BLaER1 treated with 17β-estradiol and CSF1 and Interleukin-3, amounts not matched to agents 10 nM and 100 nM (cell line): ENCODE data around the gene CATSPER4.
A peak's percentile ranks its signal among the peaks of the same experiment; 100 is the strongest.

ENCODE experiments used
- H3K27ac ChIP-seq, 11 experiments: shearing (Covaris generic); formaldehyde crosslinking; 2 replicates each; pipeline ENCODE4 v1.8.1; 2022
- H3K27me3 ChIP-seq, 11 experiments: shearing (Covaris generic); formaldehyde crosslinking; 2 replicates each; pipeline ENCODE4 v1.8.1; 2022
- H3K36me3 ChIP-seq, 11 experiments: shearing (Covaris generic); formaldehyde crosslinking; 2 replicates each; pipeline ENCODE4 v1.8.1; 2022
- H3K4me1 ChIP-seq, 10 experiments: shearing (Covaris generic); formaldehyde crosslinking; 2 replicates each; pipeline ENCODE4 v1.8.1; 2022
- H3K4me2 ChIP-seq, 11 experiments: shearing (Covaris generic); formaldehyde crosslinking; 2 replicates each; pipeline ENCODE4 v1.8.1; 2022
- H3K4me3 ChIP-seq, 10 experiments: shearing (Covaris generic); formaldehyde crosslinking; 2 replicates each; pipeline ENCODE4 v1.8.1; 2022
- H3K9ac ChIP-seq, 11 experiments: shearing (Covaris generic); formaldehyde crosslinking; 2 replicates each; pipeline ENCODE4 v1.8.1; 2022
- H3K9me3 ChIP-seq, 11 experiments: shearing (Covaris generic); formaldehyde crosslinking; replicated peaks in 1 of 11; 2 replicates each; pipeline ENCODE4 v1.8.1; 2022
- H4K20me1 ChIP-seq, 11 experiments: shearing (Covaris generic); formaldehyde crosslinking; 2 replicates each; pipeline ENCODE4 v1.8.1; 2022
- Cebpa-rat ChIP-seq, 11 experiments: shearing (Covaris generic); IDR thresholded peaks; 2 replicates each; pipeline ENCODE4 v1.8.1; 2022

CATSPER4 gene

GRCh38 chr1:26156285-26157038, 33.9 kb upstream of the CATSPER4 start:
- H3K4me3 ChIP-seq = peak overlapping the region in 8 of 10 experiments; percentile 39 to 62 (median 52); a peak in 16 of 20 replicates
- no peaks in the 10 kb centered on the region for H3K9me3 ChIP-seq
- peak overlapping the region in 8 of 11 experiments; percentile 40 to 67 (median 55); a peak in 17 of 22 replicates for H3K27ac ChIP-seq
- H3K9ac ChIP-seq = peak overlapping the region in 10 of 11 experiments; percentile 7 to 70 (median 50); a peak in 16 of 22 replicates
- TF ChIP-seq Cebpa-rat (IDR thresholded peaks at IDR 0.05) = no peak
- H3K4me1 ChIP-seq = peaks cover 59 to 89% (median 78%) of the 10 kb centered on the region in 10 experiments
- H4K20me1 ChIP-seq = no peaks in the 10 kb centered on the region
- H3K27me3 ChIP-seq = peaks cover 0 to 34% (median 0%) of the 10 kb centered on the region in 11 experiments; a peak in 4 of 22 replicates
- H3K4me2 ChIP-seq = peak overlapping the region; percentile 69 to 100 (median 94)
- no peaks in the 10 kb centered on the region for H3K36me3 ChIP-seq

DNA sequence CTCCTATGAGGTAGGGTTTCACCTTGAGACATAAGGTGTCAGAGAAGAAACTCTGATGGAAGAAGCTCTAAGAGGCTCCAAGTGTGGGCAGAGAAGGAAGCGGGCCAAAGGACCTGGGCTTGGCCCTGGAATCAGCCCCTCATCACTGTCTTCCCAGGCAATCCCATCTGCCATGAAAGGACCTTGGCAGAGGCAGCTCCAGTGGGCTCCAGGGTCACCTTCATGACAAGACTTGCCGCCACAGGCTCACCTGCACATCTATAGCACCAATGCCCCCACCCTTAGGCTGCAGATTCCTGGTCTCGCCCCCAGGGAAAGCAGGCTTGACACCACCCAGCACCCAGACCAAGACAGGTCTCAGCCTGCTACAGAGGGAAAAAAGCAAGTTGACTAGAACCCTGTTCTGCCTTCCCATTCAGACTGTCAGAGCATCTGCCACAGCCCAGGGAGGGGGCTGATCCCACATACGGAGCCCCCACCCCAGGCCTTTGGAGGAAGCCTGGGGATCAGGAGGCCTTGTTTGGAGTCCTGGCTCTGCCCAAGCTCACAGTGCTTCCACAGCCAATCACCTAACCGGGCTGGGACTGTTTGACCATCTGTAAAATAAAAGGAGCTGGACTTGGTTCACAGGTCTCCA, 32.0 kb upstream of the CATSPER4 start:
- Histone ChIP-seq H3K27ac (peak overlapping the region in 9 of 11 experiments; percentile 43 to 77 (median 64); a peak in 17 of 22 replicates), H3K9me3 (no peaks in the 10 kb centered on the region), H3K27me3 (peaks cover 0 to 48% (median 7%) of the 10 kb centered on the region in 11 experiments; a peak in 9 of 22 replicates), H3K9ac (peak overlapping the region in 10 of 11 experiments; percentile 5 to 84 (median 74); a peak in 19 of 22 replicates), H3K4me2 (peak overlapping the region; percentile 68 to 100 (median 97)), H3K36me3 (no peaks in the 10 kb centered on the region), H3K4me1 (peaks cover 59 to 97% (median 90%) of the 10 kb centered on the region in 10 experiments), H3K4me3 (peak overlapping the region in 8 of 10 experiments; percentile 52 to 69 (median 60); a peak in 16 of 20 replicates), H4K20me1 (no peaks in the 10 kb centered on the region)
- no peak for TF ChIP-seq Cebpa-rat (IDR thresholded peaks at IDR 0.05)

GRCh38 chr1:26158908-26159742, 31.3 kb upstream of the CATSPER4 start, which contains the start of gene FAM110D:
FAM110D (plus strand) TSS chr1:26159079; CDS start chr1:26161292, 2,213 bp downstream.
- H3K4me1 ChIP-seq = peaks cover 64 to 97% (median 92%) of the 10 kb centered on the region in 10 experiments
- H3K9ac ChIP-seq = peak within 1 kb of the TSS; percentile 5 to 84 (median 73); a peak in 20 of 22 replicates
- no peaks in the 10 kb centered on the region for H3K36me3 ChIP-seq
- H3K9me3 ChIP-seq = no peaks in the 10 kb centered on the region
- peak within 1 kb of the TSS in 9 of 11 experiments; percentile 43 to 77 (median 64); a peak in 17 of 22 replicates for H3K27ac ChIP-seq
- TF ChIP-seq Cebpa-rat (IDR thresholded peaks at IDR 0.05) = no peak
- H3K4me2 ChIP-seq = peak within 1 kb of the TSS; percentile 68 to 100 (median 97)
- no peaks in the 10 kb centered on the region for H4K20me1 ChIP-seq
- H3K4me3 ChIP-seq = peak within 1 kb of the TSS in 8 of 10 experiments; percentile 52 to 69 (median 60); a peak in 16 of 20 replicates
- H3K27me3 ChIP-seq = peaks cover 0 to 48% (median 7%) of the 10 kb centered on the region in 11 experiments; a peak in 9 of 22 replicates

DNA sequence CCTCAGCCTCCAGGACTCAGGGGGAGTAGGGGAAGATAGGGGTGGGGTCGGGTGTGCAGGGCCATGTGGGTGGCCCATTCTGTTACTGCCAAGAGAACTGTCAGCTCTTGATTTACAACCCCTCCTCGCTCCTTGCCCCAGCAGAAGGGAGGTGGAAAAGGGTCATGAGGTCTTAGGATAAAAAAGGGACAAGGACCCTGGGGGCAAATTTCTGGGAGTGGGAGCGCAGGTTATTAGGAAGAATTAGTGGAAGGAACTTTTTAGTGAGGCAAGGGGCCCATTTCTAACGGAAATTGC, 30.7 kb upstream of the CATSPER4 start:
- Histone ChIP-seq H3K27me3 (peaks cover 0 to 48% (median 7%) of the 10 kb centered on the region in 11 experiments; a peak in 9 of 22 replicates), H4K20me1 (no peaks in the 10 kb centered on the region), H3K36me3 (no peaks in the 10 kb centered on the region), H3K4me3 (peak overlapping the region in 8 of 10 experiments; percentile 52 to 69 (median 60); a peak in 16 of 20 replicates), H3K9ac (peak overlapping the region in 9 of 11 experiments; percentile 63 to 84 (median 74); a peak in 18 of 22 replicates), H3K4me2 (peak overlapping the region; percentile 68 to 100 (median 97)), H3K4me1 (peaks cover 63 to 97% (median 92%) of the 10 kb centered on the region in 10 experiments), H3K27ac (peak overlapping the region in 7 of 11 experiments; percentile 43 to 77 (median 70); a peak in 13 of 22 replicates), H3K9me3 (no peaks in the 10 kb centered on the region)
- TF ChIP-seq Cebpa-rat (IDR thresholded peaks at IDR 0.05) = no peak

DNA sequence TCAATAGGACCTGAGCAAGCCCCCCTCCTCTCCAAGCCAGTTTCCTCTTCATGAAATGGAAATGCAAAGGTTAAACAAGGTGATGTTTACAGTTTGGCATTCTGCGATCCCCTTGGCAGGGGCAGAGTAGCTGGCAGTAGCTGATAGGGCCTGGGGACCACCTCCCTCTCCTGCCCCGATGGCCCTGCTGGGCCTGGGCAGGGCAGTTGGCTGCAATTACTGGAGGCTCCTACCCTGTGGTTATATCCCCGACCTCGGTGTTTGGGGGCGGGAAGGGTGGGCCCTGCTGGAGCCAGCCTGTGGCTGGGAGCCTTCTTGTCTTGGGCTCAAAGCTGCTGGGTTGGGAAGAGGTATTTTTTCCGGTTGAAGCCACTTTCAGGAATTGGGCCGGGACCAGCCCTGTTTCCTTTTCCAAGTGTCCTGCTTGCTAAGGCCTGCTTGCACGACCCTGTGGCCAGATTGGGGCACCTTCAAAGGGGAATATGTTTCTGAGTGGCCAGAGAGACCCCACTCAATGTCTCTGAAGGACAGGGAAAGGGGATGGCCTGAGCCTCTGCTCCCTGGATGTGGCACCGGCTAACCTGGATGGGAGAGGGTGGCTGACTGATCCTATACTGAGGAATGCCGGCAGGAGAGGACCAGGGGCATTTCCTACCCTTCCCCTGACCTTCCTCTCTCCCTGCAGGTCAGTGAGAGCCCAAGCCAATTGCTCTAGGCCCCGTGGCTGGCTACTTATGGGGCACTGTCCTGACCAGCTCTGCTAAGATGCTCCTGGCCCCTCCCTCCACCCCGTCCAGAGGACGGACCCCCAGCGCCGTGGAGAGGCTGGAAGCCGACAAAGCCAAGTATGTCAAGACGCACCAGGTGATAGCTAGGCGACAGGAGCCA, 29.6 kb upstream of the CATSPER4 start:
- no peak for TF ChIP-seq Cebpa-rat (IDR thresholded peaks at IDR 0.05)
- no peaks in the 10 kb centered on the region for H3K36me3 ChIP-seq
- H3K4me2 ChIP-seq = peak overlapping the region; percentile 93 to 100 (median 97)
- peak overlapping the region; percentile 55 to 69 (median 60) for H3K4me3 ChIP-seq
- no peaks in the 10 kb centered on the region for H4K20me1 ChIP-seq
- H3K9ac ChIP-seq = peak overlapping the region; percentile 62 to 87 (median 79)
- no peaks in the 10 kb centered on the region for H3K9me3 ChIP-seq
- H3K27ac ChIP-seq = peak overlapping the region in 10 of 11 experiments; percentile 23 to 88 (median 82); a peak in 18 of 22 replicates
- peaks cover 60 to 97% (median 92%) of the 10 kb centered on the region in 10 experiments for H3K4me1 ChIP-seq
- H3K27me3 ChIP-seq = peaks cover 0 to 38% (median 7%) of the 10 kb centered on the region in 11 experiments; a peak in 9 of 22 replicates

DNA sequence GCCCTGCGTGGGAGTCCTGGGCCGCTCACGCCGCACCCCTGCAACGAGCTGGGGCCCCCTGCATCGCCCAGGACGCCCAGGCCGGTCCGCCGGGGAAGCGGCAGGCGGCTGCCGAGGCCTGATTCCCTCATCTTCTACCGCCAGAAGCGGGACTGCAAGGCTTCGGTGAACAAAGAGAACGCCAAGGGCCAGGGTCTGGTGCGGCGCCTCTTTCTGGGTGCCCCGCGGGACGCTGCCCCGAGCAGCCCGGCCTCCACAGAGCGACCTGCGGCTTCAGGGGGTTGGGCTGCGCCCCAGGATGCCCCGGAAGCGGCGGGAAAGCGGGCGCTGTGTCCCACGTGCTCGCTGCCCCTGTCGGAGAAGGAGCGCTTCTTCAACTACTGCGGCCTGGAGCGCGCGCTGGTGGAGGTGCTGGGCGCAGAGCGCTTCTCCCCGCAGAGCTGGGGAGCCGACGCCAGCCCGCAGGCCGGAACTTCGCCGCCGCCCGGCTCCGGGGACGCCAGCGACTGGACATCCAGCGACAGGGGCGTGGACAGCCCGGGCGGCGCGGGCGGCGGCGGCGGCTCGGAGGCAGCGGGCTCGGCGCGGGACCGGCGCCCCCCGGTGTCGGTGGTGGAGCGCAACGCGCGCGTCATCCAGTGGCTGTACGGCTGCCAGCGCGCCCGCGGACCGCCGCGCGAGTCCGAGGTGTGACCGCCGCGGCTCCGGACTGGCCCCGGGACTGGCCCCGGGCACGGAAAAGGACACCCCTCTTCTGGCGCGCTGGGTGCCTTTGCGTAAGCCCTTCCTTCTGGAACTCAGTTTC, 28.8 kb upstream of the CATSPER4 start:
- no peak for TF ChIP-seq Cebpa-rat (IDR thresholded peaks at IDR 0.05)
- peaks cover 0 to 30% (median 6%) of the 10 kb centered on the region in 11 experiments; a peak in 9 of 22 replicates for H3K27me3 ChIP-seq

More for the DNA sequence above, 28.8 kb upstream of the CATSPER4 start:
- Histone ChIP-seq H4K20me1 (no peaks in the 10 kb centered on the region), H3K9me3 (no peaks in the 10 kb centered on the region), H3K36me3 (no peaks in the 10 kb centered on the region), H3K4me2 (peak overlapping the region; percentile 93 to 100 (median 97)), H3K4me1 (peaks cover 52 to 91% (median 83%) of the 10 kb centered on the region in 10 experiments), H3K27ac (peak overlapping the region in 10 of 11 experiments; percentile 23 to 88 (median 82); a peak in 19 of 22 replicates), H3K9ac (peak overlapping the region; percentile 62 to 87 (median 79)), H3K4me3 (peak overlapping the region; percentile 53 to 68 (median 60))
